HG03135 (cell line): ENCODE measurements around the gene BID.

Experiments used
- ATAC-seq: cut with Tn5 transposase; IDR thresholded peaks from one replicate; pipeline ENCODE4 v1.9.1; 2021; ENCODE audit warnings: mild to moderate bottlenecking, moderate library complexity; ENCODE audit not compliant: unreplicated experiment

The BID gene

DNA sequence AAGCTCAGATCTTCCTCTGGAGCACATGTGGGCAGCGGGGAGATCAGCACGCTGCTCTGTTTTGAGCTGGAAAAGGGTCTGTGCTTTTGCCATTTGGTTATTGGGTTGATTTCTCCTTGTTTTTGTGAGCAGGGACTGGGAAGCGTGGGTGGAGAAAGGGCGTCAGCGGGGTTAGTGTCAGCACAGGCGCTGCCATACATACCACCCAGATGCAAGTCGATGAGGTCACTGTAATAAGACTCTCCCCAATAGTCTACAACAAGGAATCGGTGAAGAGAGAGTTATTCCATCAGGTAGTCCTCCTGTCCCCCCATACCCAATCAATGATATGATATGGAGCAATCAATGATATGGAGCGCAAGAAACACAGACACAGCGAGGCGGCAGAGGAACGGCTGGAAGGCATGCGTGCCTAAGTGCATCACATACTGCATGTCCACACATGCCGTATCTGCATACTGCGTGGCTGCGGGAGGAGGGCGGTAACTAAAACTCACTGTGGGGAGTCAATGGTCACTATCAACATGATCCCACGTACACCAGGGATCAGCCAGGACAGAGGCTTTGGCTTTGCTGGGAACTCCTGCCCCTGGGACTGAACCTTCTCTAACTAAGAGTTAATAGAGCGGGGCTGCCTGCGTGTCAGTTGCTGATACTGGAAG is 29.5 kb upstream of the BID start:
- ATAC-seq: no peak

- ATAC-seq: no peak
Observed at GRCh38 chr22:17802822-17803221, 28.6 kb upstream of the BID start.

DNA sequence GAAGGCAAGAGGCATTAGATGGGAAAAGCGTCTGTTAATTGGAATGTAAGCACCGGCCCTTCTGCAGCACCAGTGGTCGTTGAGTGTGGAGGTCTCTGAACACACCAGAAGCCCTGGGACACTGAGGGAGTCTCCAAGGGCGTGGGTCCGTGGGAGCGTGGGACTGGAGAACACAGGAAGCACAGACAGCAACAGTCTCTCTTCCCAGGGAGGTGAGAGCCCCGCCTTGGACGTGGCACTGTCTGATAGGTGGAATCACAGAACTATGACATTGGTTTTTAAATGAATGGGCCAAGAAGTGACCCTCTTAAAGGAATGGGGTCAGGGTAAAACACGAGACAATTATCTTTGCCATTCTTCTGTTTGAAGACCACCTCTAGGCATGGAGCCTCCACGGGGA is 28.1 kb upstream of the BID start:
- no peak for ATAC-seq

DNA sequence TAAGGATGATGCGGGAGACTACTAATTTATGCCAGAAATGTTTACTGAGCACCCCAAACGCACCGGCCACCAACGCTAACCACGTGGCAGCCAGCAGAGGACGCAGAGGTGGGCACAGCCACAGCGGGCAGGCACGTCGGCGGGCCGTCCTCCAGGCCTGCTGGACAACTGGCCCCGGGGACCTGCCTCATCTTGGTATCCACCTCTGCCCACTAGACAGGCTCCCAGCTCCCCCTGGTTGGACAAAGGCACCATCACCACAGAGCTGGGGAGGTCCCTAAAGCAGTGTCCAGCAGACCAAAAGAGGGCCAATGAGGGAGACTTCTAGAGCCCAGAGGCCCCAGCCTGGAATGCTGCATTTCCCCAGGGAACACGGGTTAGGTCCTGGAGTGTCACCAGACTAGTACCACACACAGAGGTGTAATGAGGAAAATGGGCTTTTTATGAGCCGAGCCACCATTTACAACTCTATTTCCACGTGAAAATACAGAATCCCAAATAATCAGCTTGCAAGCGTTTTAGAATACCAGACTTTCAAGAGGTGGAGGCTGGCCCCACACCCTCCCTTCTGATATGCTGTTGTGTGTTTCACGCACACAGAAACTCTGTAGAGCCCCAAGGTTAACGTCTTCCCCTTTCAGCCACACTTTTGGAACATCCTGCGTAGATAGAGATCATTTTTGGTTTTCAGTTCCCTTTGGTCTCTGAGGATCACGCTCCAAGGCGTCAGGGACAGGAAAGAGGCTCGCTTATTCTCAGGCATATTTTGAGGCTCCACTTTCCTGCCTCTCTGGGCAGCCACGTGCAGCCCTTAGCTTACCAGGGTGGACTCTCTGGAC is 23.7 kb upstream of the BID start:
- peak; percentile 59 for ATAC-seq

- no peak for ATAC-seq
Observed at GRCh38 chr22:17796695-17797094, 22.4 kb upstream of the BID start.

DNA sequence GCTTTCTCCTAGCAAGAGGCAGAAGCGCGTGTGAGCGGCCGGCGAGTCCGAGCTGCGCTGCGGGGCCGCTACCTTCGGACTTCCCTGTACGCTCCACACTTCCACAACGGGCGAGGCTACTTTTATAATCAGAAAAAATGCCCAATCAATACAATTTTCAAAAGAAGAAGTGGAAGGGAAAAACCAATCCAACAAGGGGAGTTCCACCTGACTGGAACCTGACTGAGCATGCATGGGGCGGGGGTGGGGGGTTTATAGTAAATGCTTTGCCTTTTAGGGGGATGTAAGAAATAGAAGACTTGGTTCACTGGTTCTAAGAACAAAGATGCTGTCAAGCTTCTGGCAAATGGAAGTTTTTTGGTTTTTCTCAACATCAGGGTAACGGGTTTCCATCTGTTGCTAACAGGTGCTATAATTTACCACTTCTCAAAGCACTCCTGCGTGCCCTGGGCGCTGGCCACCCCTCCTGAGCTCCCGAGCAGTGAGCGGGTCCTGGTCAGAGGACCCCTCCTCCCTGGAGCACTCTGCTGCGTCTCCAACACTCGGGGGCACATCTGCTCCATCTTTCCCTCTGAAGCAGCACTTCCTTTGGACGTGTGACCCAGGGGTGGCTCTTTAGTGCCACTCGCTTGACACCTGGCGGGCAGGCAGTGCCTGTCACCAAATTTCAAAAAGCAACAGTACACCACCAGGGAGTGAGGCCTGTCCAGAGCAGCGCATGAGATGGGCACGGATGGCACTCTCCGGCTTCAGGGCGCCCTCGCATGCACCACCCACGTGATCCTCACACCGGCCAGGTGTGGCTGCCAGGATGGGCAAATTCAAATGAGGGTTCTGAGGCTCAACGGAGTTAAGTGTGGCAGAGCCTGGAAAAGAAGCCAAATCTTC is 21.6 kb upstream of the BID start:
- no peak for ATAC-seq

DNA sequence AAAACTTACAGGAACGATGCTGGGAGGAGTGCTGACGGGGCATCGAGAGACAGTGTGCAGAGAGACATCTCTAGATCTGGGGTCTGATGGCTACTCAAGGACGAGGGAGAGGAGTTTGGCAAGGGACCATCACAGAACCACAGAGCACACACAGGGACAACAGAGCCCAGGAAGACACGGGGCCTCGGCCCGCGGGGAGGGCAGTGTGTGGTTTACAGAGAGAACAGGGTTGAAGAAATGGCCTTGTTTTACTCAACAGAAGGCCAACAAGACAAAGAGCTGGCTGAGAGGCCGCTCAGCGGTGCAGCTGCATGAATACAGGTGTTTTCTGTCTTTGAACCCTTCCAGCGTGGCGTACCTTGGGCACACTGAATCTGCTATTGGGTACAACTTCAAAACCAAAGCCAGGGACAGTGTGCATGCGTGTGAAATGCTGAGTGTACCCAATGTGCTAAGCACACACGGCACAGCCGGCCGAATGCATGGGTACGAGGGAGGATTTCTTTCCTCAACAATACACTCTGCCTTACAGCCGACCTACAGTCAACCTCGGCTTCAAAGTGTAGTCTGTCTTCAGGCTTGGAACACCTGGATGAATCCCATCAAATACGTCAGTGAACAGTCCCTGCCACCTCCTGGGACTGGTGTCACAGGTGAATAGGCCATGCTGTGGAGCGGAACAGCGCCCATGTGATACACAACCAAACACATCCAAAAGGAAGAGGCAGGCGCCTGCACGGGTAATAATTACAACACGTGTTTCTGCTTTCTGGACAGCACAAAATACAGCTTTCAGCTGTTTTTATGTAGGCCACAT is 20.7 kb upstream of the BID start:
- ATAC-seq: no peak

DNA sequence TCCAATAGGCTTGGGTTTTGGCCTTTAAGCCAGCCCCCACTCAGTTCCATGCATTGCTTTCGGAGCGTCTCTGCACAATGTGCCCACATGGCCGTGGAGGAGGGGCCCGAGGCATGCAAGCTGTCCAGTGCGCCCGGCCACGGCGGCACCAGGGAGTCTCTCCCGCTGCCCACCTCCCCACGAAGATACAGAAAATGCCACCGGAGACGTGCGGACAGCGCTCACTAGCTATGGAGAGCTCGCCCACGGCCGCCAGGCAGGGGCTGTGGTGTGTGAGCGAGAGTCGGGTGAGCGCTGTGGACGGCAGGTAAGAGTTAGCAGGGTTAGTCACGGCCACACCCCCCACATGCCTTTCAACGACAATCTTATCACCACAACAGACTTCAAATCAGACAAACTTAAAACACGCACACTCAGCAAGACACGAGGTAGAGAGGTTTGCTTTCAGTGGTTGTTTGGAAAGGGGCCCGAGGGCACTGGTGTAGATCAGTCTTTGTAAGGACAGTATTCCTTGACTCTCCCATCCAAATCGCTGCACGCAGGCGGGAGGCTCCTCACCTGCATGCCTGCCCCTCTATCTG is 18.7 kb upstream of the BID start:
- ATAC-seq: no peak

DNA sequence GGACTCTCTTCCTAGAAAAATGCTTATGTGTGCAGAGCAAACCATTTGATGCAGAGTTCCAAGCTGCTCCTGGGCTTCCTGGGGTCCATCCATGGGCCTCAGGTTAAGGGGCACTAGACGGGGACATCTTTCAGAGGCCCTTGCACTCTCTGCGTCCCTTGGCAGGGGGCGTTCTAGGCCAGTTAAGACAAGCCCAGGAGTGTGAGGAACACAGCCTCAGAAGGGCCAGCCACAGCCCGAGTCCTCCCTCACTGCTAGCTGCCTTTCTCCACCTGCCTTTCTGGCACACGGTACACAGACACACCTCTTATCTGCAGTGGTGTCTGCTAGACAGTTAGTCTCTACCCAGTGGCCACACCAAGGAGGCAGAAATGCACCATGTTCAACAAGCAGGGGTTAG is 18.0 kb upstream of the BID start:
- no peak for ATAC-seq

- ATAC-seq: no peak
Observed at GRCh38 chr22:17791196-17791595, 16.9 kb upstream of the BID start.

DNA sequence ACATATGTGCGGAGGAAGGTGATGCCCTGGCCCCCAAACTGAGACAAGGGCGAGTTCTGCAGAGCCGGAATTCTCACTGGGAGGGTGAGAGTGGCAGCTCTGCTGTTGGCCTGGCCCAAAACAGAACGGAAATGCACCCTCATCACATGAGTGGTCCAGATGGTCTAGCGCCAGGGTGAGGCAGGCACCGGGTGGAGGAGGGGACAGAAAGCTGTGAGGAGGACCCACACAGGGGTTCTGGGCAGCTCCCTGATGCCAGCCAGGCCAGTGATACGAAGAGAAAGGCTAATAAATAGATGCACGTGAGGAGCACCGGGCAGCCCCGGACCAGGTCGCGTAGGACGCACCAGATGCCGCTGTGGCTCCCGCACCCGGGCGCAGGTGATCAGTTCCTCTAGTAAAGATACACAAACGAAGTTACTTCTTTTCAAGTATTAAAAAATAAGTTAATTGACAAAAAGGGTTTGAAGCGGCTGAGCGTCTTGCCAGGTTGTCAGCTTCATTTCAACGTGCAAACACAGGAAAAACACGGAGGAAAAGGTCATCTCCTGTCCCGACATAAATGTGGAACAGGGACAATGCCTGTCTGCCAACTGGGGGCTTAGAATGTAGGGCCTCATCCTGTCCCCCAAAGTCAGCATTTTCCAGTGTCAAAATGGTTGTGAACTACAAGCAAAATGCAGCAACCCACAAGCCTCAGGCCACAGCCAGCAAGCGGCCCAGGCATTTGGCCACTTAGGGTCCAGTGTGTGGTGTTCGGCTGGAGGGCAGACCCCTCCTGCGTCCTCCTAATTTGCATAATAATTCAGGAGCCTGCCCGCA is 15.3 kb upstream of the BID start:
- ATAC-seq: no peak

GRCh38 chr22:17788528-17789378 is 14.5 kb upstream of the BID start:
- no peak for ATAC-seq

GRCh38 chr22:17787716-17788330 is 13.6 kb upstream of the BID start:
- no peak for ATAC-seq

DNA sequence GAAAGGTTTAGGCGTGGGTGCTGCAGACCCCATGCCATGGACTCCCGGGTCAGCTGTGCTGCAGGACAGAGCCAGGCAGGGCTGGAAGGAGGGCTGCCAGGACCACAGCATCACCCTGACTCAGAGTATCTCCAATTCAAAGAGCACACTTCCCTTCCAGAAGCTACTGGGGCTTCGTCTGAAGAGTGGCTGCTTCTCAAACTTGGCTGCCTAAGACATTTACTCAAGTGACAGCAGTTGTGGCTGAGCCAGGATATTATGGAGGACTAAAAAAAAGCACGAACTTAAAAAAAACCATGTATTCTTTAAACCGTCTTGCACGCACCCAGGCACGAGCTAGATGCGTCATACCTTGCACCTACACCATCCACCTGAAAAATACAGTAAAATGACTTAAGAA is 13.0 kb upstream of the BID start:
- ATAC-seq: no peak

GRCh38 chr22:17786435-17787161 is 12.3 kb upstream of the BID start:
- no peak for ATAC-seq

DNA sequence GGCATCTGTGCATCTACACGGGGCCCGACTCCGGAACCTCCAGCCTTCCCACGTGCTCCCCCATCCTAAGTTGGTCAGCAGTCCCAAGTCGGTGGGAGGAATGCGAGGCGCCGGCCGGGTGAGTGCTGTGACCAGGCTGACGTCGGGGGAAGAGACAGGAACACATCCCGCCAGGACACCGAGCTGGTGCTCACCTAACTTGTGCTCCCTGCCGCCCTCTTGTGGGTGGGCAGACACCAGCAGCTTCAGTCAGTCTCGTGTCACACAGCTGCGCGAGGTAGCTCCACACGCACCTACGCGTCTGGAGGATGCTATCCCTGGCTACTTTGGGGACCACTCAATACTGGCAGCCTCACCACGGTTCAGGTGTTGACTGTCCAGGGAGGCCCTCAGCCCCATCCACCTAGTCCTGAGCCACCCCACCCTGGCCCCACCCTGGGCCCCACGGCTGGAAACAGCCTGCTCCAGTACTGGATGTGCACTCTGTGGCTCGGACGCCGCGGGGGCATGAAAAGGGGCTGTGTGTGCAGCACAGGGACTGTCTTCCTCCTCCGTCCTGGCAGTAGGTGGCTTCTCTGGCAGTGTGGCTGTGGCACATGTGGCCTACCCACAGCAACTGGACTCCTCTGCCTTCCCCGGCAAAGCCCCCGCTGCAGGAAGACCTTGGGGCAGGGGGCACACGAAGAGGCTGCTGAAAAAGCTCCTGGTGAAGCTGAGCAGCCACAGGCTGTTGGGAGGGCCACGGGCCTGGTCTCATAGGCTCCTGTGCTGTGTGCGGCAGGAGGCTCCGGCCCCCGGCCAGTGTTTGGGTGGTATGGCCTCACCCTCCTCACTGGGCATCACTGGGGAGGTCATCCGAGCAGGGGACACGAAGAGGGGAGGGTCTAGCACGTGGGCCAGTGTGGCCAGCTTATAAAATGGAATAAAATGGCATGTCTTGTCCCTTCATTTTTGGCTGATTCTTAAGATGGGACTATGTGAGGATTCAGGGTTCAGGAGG is 11.2 kb upstream of the BID start:
- ATAC-seq: no peak
